WI38 (cell line): Measurements from ENCODE around the gene IL18.

Experiments
- H3K4me3 ChIP-seq: 2 replicates; pipeline ENCODE4 v1.5.1; 2011; ENCODE audit warnings: low read depth, mild to moderate bottlenecking, control low read depth, low read length
- TF ChIP-seq, protein P1 (sequence below): IDR thresholded peaks from 2 replicates; pipeline ENCODE4 v1.5.1; 2012; ENCODE audit warnings: low read depth, mild to moderate bottlenecking, control low read depth, low read length

The IL18 gene

GRCh38 chr11:112159098-112160065, 4.5 kb downstream of the IL18 start:
- H3K4me3 ChIP-seq = no peak overlapping the region
- TF ChIP-seq, protein P1, sequence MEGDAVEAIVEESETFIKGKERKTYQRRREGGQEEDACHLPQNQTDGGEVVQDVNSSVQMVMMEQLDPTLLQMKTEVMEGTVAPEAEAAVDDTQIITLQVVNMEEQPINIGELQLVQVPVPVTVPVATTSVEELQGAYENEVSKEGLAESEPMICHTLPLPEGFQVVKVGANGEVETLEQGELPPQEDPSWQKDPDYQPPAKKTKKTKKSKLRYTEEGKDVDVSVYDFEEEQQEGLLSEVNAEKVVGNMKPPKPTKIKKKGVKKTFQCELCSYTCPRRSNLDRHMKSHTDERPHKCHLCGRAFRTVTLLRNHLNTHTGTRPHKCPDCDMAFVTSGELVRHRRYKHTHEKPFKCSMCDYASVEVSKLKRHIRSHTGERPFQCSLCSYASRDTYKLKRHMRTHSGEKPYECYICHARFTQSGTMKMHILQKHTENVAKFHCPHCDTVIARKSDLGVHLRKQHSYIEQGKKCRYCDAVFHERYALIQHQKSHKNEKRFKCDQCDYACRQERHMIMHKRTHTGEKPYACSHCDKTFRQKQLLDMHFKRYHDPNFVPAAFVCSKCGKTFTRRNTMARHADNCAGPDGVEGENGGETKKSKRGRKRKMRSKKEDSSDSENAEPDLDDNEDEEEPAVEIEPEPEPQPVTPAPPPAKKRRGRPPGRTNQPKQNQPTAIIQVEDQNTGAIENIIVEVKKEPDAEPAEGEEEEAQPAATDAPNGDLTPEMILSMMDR = no peak

GRCh38 chr11:112156956-112157766, 6.7 kb downstream of the IL18 start:
- H3K4me3 ChIP-seq = no peak overlapping the region

GRCh38 chr11:112156153-112156955, 7.5 kb downstream of the IL18 start:
- no peak overlapping the region for H3K4me3 ChIP-seq
- TF ChIP-seq, protein P1 = no peak

More at GRCh38 chr11:112156956-112157766, 6.7 kb downstream of the IL18 start:
- TF ChIP-seq, protein P1 = no peak

- no peak overlapping the region for H3K4me3 ChIP-seq
- TF ChIP-seq, protein P1 = no peak
Observed at GRCh38 chr11:112150517-112150916, 13.4 kb downstream of the IL18 start.

DNA sequence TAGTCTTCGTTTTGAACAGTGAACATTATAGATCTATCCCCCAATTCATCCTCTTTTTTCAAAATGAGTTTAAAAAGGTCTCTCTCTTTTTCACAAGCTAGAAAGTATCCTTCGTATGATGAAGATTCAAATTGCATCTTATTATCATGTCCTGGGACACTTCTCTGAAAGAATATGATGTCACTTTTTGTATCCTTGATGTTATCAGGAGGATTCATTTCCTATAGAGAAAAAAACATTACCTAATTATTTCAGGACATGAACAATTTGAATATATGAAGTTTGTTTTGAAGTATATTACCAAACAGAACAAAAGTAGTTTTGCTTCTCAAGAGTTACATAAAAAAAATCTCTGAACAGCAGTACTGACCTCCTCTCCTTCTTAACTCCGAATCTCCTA, 20.3 kb downstream of the IL18 start:
- TF ChIP-seq, protein P1 = no peak
- no peak overlapping the region for H3K4me3 ChIP-seq

DNA sequence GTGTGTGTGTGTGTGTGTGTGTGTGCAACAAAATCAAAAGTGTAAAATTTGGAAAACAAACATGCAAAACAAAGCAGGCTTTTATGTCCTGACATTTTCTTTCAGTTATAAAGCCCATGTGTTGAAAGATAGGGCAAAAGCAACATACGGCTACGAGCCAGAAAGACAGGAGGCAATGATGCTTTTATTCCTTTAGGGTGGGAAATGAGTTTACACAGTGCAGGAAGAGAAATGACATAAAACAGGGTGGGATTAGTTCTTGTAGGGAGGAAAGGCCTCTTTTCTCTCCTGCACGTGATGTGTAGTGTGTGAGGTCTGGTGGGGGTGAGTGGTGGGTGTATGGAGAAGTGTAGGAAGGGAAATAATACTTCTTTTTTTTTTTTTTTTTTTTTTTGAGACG, 29.4 kb downstream of the IL18 start:
- no peak overlapping the region for H3K4me3 ChIP-seq
- TF ChIP-seq, protein P1 = no peak
